ENCODE data around the gene CHAF1A.

GRCh38 chr19:4482721-4483364, 80.4 kb downstream of the CHAF1A start:
- TF ChIP-seq TAF1 (IDR thresholded peaks at IDR 0.05; ENCODE audit: borderline replicate concordance, low read depth, low read length) (no peak), POLR2A (IDR thresholded peaks at IDR 0.05; ENCODE audit: low read depth, low read length) (no peak)

Measured in GM12892 (cell line).